Duodenal mucosa (tissue), 2 donors: Measurements from ENCODE around the gene RBL1.
"Not testable (repeated sequence)": the region's sequence is repeated elsewhere in the genome, so short reads cannot be mapped to it uniquely, and the experiment has no call there.

Source experiments
- H3K27ac ChIP-seq: one replicate; pipeline ENCODE4 v1.7.0; 2013; ENCODE audit warnings: low read depth, low read length
- H3K27me3 ChIP-seq, 2 donors: one replicate each; pipeline ENCODE4 v1.7.0; 2013; ENCODE audit warnings: low read length in 2 of 2, control low read depth in 1 of 2; ENCODE audit not compliant: insufficient read depth in 2 of 2, control insufficient read depth in 1 of 2
- H3K36me3 ChIP-seq, 2 donors: one replicate each; pipeline ENCODE4 v1.7.0; 2013; ENCODE audit warnings: low read length in 2 of 2, control low read depth in 1 of 2; ENCODE audit not compliant: insufficient read depth in 2 of 2, control insufficient read depth in 1 of 2
- H3K4me1 ChIP-seq, 2 donors: one replicate each; pipeline ENCODE4 v1.7.0; 2013; ENCODE audit warnings: low read length in 2 of 2, control low read depth in 1 of 2; ENCODE audit not compliant: insufficient read depth in 2 of 2, control insufficient read depth in 1 of 2
- H3K4me3 ChIP-seq, 2 donors: one replicate each; pipeline ENCODE4 v1.7.0; 2013; ENCODE audit warnings: low read length in 2 of 2, low read depth in 1 of 2
- H3K9ac ChIP-seq, 2 donors: one replicate each; pipeline ENCODE4 v1.7.0; 2013; ENCODE audit warnings: low read length in 2 of 2, low read depth in 1 of 2
- H3K9me3 ChIP-seq, 2 donors: one replicate each; pipeline ENCODE4 v1.7.0; 2013; ENCODE audit warnings: low read length in 2 of 2, control low read depth in 1 of 2; ENCODE audit not compliant: control insufficient read depth in 1 of 2

RBL1 gene

GRCh38 chr20:37075932-37076685 is 19.7 kb downstream of the RBL1 start:
- Histone ChIP-seq H3K4me3 (no peak overlapping the region), H3K36me3 (peaks cover 0 to 2% of the 10 kb centered on the region in 2 donors), H3K27me3 (no peaks in the 10 kb centered on the region), H3K9me3 (peaks cover 0 to 4% of the 10 kb centered on the region in 2 donors), H3K9ac (no peak overlapping the region), H3K27ac (no peak overlapping the region), H3K4me1 (no peaks in the 10 kb centered on the region)

- no peak overlapping the region for H3K4me3 ChIP-seq
- H3K4me1 ChIP-seq, result no peaks in the 10 kb centered on the region
- peaks cover 0 to 4% of the 10 kb centered on the region in 2 donors for H3K9me3 ChIP-seq
- H3K9ac ChIP-seq, result no peak overlapping the region
- peaks cover 0 to 4% of the 10 kb centered on the region in 2 donors for H3K36me3 ChIP-seq
- no peak overlapping the region for H3K27ac ChIP-seq
- no peaks in the 10 kb centered on the region for H3K27me3 ChIP-seq
Measured at GRCh38 chr20:37072293-37073196, 23.3 kb downstream of the RBL1 start.

- H3K4me3 ChIP-seq, result no peak overlapping the region
Measured at GRCh38 chr20:37071481-37071911, 24.3 kb downstream of the RBL1 start.

GRCh38 chr20:37069563-37069962 is 26.2 kb downstream of the RBL1 start:
- H3K4me3 ChIP-seq, H3K9me3 ChIP-seq: not testable (repeated sequence)

More at GRCh38 chr20:37071481-37071911, 24.3 kb downstream of the RBL1 start:
- peaks cover 0 to 4% of the 10 kb centered on the region in 2 donors for H3K9me3 ChIP-seq
- no peaks in the 10 kb centered on the region for H3K4me1 ChIP-seq
- peaks cover 6 to 8% of the 10 kb centered on the region in 2 donors for H3K36me3 ChIP-seq
- H3K27ac ChIP-seq, result no peak overlapping the region
- no peaks in the 10 kb centered on the region for H3K27me3 ChIP-seq
- no peak overlapping the region for H3K9ac ChIP-seq

GRCh38 chr20:37066168-37066567 is 29.6 kb downstream of the RBL1 start:
- H3K9ac ChIP-seq, result no peak overlapping the region
- no peaks in the 10 kb centered on the region for H3K9me3 ChIP-seq
- H3K27ac ChIP-seq, result no peak overlapping the region
- no peaks in the 10 kb centered on the region for H3K27me3 ChIP-seq
- no peak overlapping the region for H3K4me3 ChIP-seq
- peaks cover 9 to 20% of the 10 kb centered on the region in 2 donors for H3K36me3 ChIP-seq
- no peaks in the 10 kb centered on the region for H3K4me1 ChIP-seq

More at GRCh38 chr20:37069563-37069962, 26.2 kb downstream of the RBL1 start:
- H3K4me1 ChIP-seq, H3K27ac ChIP-seq, H3K9ac ChIP-seq, H3K27me3 ChIP-seq: not testable (repeated sequence)
- H3K36me3 ChIP-seq, result peaks cover 9 to 20% of the 10 kb centered on the region in 2 donors

- Histone ChIP-seq H3K9me3 (no peaks in the 10 kb centered on the region), H3K9ac (no peak overlapping the region), H3K27me3 (no peaks in the 10 kb centered on the region), H3K4me1 (no peaks in the 10 kb centered on the region), H3K4me3 (no peak overlapping the region), H3K27ac (no peak overlapping the region), H3K36me3 (peaks cover 5 to 30% of the 10 kb centered on the region in 2 donors)
Measured at GRCh38 chr20:37055276-37055675, 40.5 kb downstream of the RBL1 start.

GRCh38 chr20:37053230-37053950 is 42.4 kb downstream of the RBL1 start:
- no peaks in the 10 kb centered on the region for H3K27me3 ChIP-seq
- H3K9ac ChIP-seq, result no peak overlapping the region
- no peaks in the 10 kb centered on the region for H3K9me3 ChIP-seq
- H3K27ac ChIP-seq, result no peak overlapping the region
- H3K4me3 ChIP-seq, result no peak overlapping the region
- H3K36me3 ChIP-seq, result peaks cover 5 to 24% of the 10 kb centered on the region in 2 donors
- no peaks in the 10 kb centered on the region for H3K4me1 ChIP-seq

GRCh38 chr20:37042986-37043972 is 52.5 kb downstream of the RBL1 start:
- H3K36me3 ChIP-seq, result peaks cover 8 to 24% of the 10 kb centered on the region in 2 donors
- no peak overlapping the region for H3K9ac ChIP-seq
- H3K9me3 ChIP-seq, result no peaks in the 10 kb centered on the region
- no peaks in the 10 kb centered on the region for H3K27me3 ChIP-seq
- H3K4me3 ChIP-seq, result peak overlapping the region in 1 of 2 donors; percentile 24
- no peaks in the 10 kb centered on the region for H3K4me1 ChIP-seq
- H3K27ac ChIP-seq, result no peak overlapping the region

GRCh38 chr20:37039366-37039765 is 56.4 kb downstream of the RBL1 start:
- H3K27ac ChIP-seq, H3K9ac ChIP-seq, H3K27me3 ChIP-seq, H3K4me3 ChIP-seq, H3K9me3 ChIP-seq, H3K4me1 ChIP-seq: not testable (repeated sequence)
- peaks cover 8 to 38% of the 10 kb centered on the region in 2 donors for H3K36me3 ChIP-seq
